Gastroesophageal sphincter (tissue), 3 donors: ENCODE measurements around the gene ACTRT3.

Experiments
- CTCF ChIP-seq, 4 experiments: fragments of 200-600 bp in 2 of 4; fragments of 450-650 bp in 2 of 4; sonication (generic) in 1 of 4; IDR thresholded peaks; one replicate each; pipeline ENCODE4 v1.5.1; 2017 to 2019; ENCODE audit warnings: antibody characterized with exemption in 4 of 4, mild to moderate bottlenecking in 2 of 4, moderate library complexity in 2 of 4
- EP300 ChIP-seq: sonication (generic); formaldehyde crosslinking; IDR thresholded peaks from one replicate; pipeline ENCODE4 v1.6.1; 2017; ENCODE audit warnings: antibody characterized with exemption, mild to moderate bottlenecking

- TF ChIP-seq CTCF (IDR thresholded peaks at IDR 0.05) (no peak), EP300 (no peak)
Measured at GRCh38 chr3:169754711-169755110, 14.7 kb downstream of the ACTRT3 start.
